ENCODE results near the gene RPH3AL.

- TF ChIP-seq GATA3 (IDR thresholded peaks at IDR 0.05; ENCODE audit: low read depth, low read length) (no peak), GATA2 (IDR thresholded peaks at IDR 0.05; ENCODE audit: low read depth, low read length) (no peak)
These were observed 124.5 kb downstream of the RPH3AL start for GRCh38 chr17:227946-228615.

Data from SH-SY5Y (cell line).